ENCODE data around the gene PARP15.

DNA sequence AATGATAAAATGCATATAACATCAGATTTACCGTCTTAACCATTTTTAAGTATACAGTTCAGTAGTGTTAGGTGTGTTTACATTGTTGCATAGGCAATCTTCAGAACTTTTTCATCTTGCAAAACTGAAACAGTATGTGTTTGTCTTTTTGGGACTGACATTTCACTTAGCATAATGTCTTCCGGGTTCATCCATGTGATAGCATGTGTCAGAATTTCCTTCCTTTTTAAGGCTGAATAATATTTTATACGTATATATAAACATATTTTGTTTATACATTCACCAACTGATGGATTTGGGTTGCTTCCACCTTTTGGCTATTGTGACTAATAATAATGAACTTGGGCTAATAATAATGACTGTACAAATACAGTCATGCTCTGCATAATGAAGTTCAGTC, 3.0 kb downstream of the PARP15 start:
- TF ChIP-seq, protein P1, sequence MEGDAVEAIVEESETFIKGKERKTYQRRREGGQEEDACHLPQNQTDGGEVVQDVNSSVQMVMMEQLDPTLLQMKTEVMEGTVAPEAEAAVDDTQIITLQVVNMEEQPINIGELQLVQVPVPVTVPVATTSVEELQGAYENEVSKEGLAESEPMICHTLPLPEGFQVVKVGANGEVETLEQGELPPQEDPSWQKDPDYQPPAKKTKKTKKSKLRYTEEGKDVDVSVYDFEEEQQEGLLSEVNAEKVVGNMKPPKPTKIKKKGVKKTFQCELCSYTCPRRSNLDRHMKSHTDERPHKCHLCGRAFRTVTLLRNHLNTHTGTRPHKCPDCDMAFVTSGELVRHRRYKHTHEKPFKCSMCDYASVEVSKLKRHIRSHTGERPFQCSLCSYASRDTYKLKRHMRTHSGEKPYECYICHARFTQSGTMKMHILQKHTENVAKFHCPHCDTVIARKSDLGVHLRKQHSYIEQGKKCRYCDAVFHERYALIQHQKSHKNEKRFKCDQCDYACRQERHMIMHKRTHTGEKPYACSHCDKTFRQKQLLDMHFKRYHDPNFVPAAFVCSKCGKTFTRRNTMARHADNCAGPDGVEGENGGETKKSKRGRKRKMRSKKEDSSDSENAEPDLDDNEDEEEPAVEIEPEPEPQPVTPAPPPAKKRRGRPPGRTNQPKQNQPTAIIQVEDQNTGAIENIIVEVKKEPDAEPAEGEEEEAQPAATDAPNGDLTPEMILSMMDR (IDR thresholded peaks at IDR 0.05; ENCODE audit: poor library complexity), result no peak
- TF ChIP-seq EZH2phosphoT487 (IDR thresholded peaks at IDR 0.05; ENCODE audit: low read depth, severe bottlenecking, unreplicated experiment), result no peak
